Fibroblast of lung (primary cell): ENCODE results near the gene FHIT. TPM values are rescaled to one million over a fixed set of nuclear protein-coding genes. Genes with fewer than 3 reads are reported as not detected.

Experiments used
- DNase-seq, 2 donors: peaks; one replicate each; pipeline versions ENCODE4 v3.0.0 to v3.0.0-alpha.2; 2010; ENCODE audit warnings: low read depth in 2 of 2
- H2AFZ ChIP-seq: 2 replicates; pipeline ENCODE4 v1.5.1; 2012; ENCODE audit warnings: low read length, control low read depth, inconsistent platforms
- H3K27ac ChIP-seq: 2 replicates; pipeline ENCODE4 v1.5.1; 2011; ENCODE audit warnings: low read length, control low read depth; ENCODE audit not compliant: insufficient read depth
- H3K27me3 ChIP-seq: 2 replicates; pipeline ENCODE4 v1.5.1; 2011; ENCODE audit warnings: mild to moderate bottlenecking, low read length; ENCODE audit not compliant: control insufficient read depth, insufficient read depth
- H3K36me3 ChIP-seq: 2 replicates; pipeline ENCODE4 v1.5.1; 2011; ENCODE audit warnings: low read length; ENCODE audit not compliant: control insufficient read depth, insufficient read depth
- H3K4me1 ChIP-seq: 2 replicates; pipeline ENCODE4 v1.5.1; 2011; ENCODE audit warnings: low read length; ENCODE audit not compliant: control insufficient read depth, insufficient read depth; ENCODE audit errors: extremely low read depth
- H3K4me2 ChIP-seq: 2 replicates; pipeline ENCODE4 v1.5.1; 2011; ENCODE audit warnings: low read length, control low read depth; ENCODE audit not compliant: insufficient read depth; ENCODE audit errors: extremely low read depth
- H3K4me3 ChIP-seq, 4 experiments: fragments of 200-600 bp in 1 of 4; sonication (generic) in 1 of 4; replicated peaks in 1 of 4; 2 replicates each; pipeline ENCODE4 v1.5.1; 2011 to 2016; ENCODE audit warnings: low read length in 4 of 4, low read depth in 3 of 4, mild to moderate bottlenecking in 3 of 4, control low read depth in 2 of 4, inconsistent platforms in 1 of 4, mixed read lengths in 1 of 4; ENCODE audit not compliant: insufficient read depth in 1 of 4; ENCODE audit errors: control extremely low read depth in 1 of 4
- H3K79me2 ChIP-seq: 2 replicates; pipeline ENCODE4 v1.5.1; 2012; ENCODE audit warnings: mild to moderate bottlenecking, low read length, inconsistent platforms; ENCODE audit not compliant: control insufficient read depth, insufficient read depth
- H3K9ac ChIP-seq: 2 replicates; pipeline ENCODE4 v1.5.1; 2011; ENCODE audit warnings: mild to moderate bottlenecking, low read length, control low read depth; ENCODE audit not compliant: insufficient read depth
- H3K9me3 ChIP-seq: 2 replicates; pipeline ENCODE4 v1.5.1; 2012; ENCODE audit warnings: low read depth, low read length; ENCODE audit not compliant: control insufficient read depth, insufficient read depth
- H4K20me1 ChIP-seq: 2 replicates; pipeline ENCODE4 v1.5.1; 2011; ENCODE audit warnings: low read length; ENCODE audit not compliant: control insufficient read depth, insufficient read depth; ENCODE audit errors: extremely low read depth
- CTCF ChIP-seq, 2 donors: IDR thresholded peaks in 1 of 2; conservative IDR thresholded peaks in 1 of 2; 1 replicate in 1 of 2; 2 replicates in 1 of 2; pipeline ENCODE4 v1.5.1; 2011 to 2012; ENCODE audit warnings: low read length in 2 of 2, control low read depth in 1 of 2, inconsistent platforms in 1 of 2, low read depth in 1 of 2, mild to moderate bottlenecking in 1 of 2
- EZH2 ChIP-seq: IDR thresholded peaks from 2 replicates; pipeline ENCODE4 v1.5.1; 2012; ENCODE audit warnings: low read length, control low read depth, mild to moderate bottlenecking; ENCODE audit errors: missing control alignments
- polyA plus RNA-seq, 2 donors: library from polyadenylated mRNA; depleted of rRNA in 1 of 2; stranded (reverse) in 1 of 2; unstranded in 1 of 2; fragments of >200 nt; gene quantifications; 2 replicates each; pipeline ENCODE4 v1.2.1, GENCODE V29; 2011 to 2012; ENCODE audit warnings: missing spikeins in 1 of 2
- total RNA-seq: library from RNA; depleted of rRNA; stranded (reverse); fragments of >200 nt; gene quantifications from 2 replicates; pipeline ENCODE4 v1.2.1, GENCODE V29; 2014

FHIT gene
- total and polyA plus RNA-seq, 2 donors (not counting 1 experiment from before 2014, with no cell fraction given) = 0.79 to 2.1 TPM

- Histone ChIP-seq H3K4me1 (no peaks in the 10 kb centered on the region), H4K20me1 (no peaks in the 10 kb centered on the region), H3K4me3 (no peak overlapping the region), H3K36me3 (no peaks in the 10 kb centered on the region), H3K9ac (no peak overlapping the region), H3K9me3 (no peaks in the 10 kb centered on the region), H3K27ac (no peak overlapping the region), H3K4me2 (no peak overlapping the region), H2AFZ (no peak overlapping the region), H3K79me2 (no peaks in the 10 kb centered on the region), H3K27me3 (no peaks in the 10 kb centered on the region)
- no peak for DNase-seq
- TF ChIP-seq EZH2 = no peak
Observed at GRCh38 chr3:59866076-59866475, 1385.2 kb downstream of the FHIT start.

GRCh38 chr3:59865351-59865750 lies 1385.9 kb downstream of the FHIT start:
- no peak overlapping the region for H3K9ac ChIP-seq
- no peak overlapping the region for H3K4me3 ChIP-seq
- H3K27ac ChIP-seq = no peak overlapping the region
- no peaks in the 10 kb centered on the region for H3K9me3 ChIP-seq
- no peaks in the 10 kb centered on the region for H4K20me1 ChIP-seq
- H3K79me2 ChIP-seq = no peaks in the 10 kb centered on the region
- no peak for DNase-seq
- H3K4me2 ChIP-seq = no peak overlapping the region
- no peaks in the 10 kb centered on the region for H3K27me3 ChIP-seq
- H3K36me3 ChIP-seq = no peaks in the 10 kb centered on the region
- no peaks in the 10 kb centered on the region for H3K4me1 ChIP-seq
- H2AFZ ChIP-seq = no peak overlapping the region
- TF ChIP-seq CTCF (conservative IDR thresholded peaks at IDR 0.05 in 1 of 2, IDR thresholded peaks at IDR 0.05 in 1 of 2; ENCODE audit: low read depth in 1 of 2, low read length in 2 of 2) (no peak), EZH2 (no peak)

- Histone ChIP-seq H3K79me2 (no peaks in the 10 kb centered on the region), H3K27me3 (no peaks in the 10 kb centered on the region), H4K20me1 (no peaks in the 10 kb centered on the region), H3K9me3 (no peaks in the 10 kb centered on the region), H3K36me3 (no peaks in the 10 kb centered on the region), H3K27ac (no peak overlapping the region), H2AFZ (no peak overlapping the region), H3K4me3 (no peak overlapping the region), H3K4me1 (no peaks in the 10 kb centered on the region), H3K9ac (no peak overlapping the region), H3K4me2 (no peak overlapping the region)
- DNase-seq = peak; percentile 24 to 95
- TF ChIP-seq CTCF (conservative IDR thresholded peaks at IDR 0.05 in 1 of 2, IDR thresholded peaks at IDR 0.05 in 1 of 2; ENCODE audit: low read depth in 1 of 2, low read length in 2 of 2) (no peak), EZH2 (no peak)
Observed at GRCh38 chr3:59862686-59863085, 1388.6 kb downstream of the FHIT start.
